ENCODE measurements around the gene SKA2.
"Not testable (repeated sequence)": the region's sequence is repeated elsewhere in the genome, so short reads cannot be mapped to it uniquely, and the experiment has no call there.

SKA2 gene

DNA sequence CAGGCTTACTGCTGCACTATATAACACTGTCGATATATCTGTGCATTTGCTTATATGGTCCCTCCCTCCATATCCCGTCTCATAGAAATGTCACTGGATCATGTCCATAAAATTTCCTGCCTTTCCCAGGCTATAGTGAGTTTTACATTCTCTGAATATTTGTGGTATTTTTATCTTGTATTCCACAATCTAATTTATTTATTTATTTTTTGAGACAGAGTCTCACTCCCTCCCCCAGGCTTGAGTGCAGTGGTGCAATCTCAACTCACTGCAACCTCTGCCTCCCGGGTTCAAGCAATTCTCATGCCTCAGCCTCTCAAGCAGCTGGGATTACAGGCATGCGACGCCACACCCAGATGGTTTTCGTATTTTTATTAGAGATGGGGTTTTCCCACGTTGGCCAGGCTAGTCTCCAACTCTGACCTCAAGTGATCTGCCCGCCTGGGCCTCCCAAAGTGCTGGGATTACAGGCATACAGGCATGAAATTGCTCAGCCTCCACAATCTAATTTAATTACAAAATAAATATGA, 61.2 kb downstream of the SKA2 start:
- peak; percentile 91 for DNase-seq

DNA sequence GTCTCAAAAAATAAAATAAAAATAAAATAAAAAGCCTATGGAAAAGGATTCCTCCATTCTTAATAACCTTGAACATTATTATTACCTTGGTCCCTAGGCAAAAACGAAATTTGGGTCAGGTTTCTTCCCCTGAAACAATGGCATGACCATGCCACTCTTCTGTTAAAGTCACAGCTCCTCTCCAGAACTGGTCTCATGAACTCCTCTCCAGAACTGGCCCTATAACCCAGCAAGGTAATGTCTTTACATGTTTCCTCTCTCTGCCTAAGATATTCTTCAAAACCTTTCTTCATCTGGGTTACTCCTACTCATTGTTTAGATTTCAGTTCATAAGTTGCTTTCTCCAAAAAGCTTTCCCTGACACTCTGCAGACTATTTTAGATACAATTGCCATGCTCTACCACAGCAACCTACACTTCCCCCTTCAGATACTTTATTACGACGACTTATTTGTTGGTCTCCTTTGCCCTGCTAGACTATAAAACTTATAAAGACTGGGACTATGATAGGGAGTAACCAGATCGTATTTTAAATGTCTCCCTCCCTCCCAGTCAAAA, 61.8 kb downstream of the SKA2 start:
- peak; percentile 77 for DNase-seq

DNA sequence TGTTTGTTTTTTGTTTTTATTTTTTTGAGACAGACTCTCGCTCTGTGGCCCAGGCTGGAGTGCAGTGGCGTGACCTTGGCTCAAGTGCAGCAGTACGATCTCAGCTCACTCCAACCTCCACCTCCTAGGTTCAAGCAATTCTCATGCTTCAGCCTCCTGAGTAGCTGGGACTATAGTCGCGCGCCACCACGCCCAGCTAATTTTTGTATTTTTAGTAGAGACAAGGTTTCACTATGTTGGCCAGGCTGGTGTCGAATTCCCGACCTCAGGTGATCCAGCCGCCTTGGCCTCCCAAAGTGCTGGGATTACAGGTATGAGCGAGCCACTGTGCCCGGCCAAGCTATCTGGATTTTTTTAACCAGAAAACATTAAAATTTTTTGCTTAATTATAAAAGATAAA, 64.4 kb downstream of the SKA2 start:
- not testable (repeated sequence) for DNase-seq

DNA sequence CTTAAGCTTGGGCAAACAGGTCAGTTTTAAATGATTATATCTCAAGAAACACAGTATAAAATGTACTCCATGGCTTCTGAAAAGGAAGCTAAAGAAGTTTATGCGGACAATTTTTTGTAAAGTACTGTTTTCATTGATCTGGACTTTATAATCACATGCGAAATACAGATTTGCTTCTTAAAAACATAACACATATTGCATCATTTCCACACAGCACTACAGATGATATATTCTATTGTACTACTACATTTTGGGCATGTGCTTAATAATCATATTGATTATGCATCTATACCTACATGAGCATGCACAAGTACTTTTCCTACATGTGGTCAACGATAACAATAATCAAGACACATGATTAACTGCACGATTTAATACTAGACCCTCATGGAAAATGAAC, 70.8 kb downstream of the SKA2 start:
- no peak for DNase-seq

DNA sequence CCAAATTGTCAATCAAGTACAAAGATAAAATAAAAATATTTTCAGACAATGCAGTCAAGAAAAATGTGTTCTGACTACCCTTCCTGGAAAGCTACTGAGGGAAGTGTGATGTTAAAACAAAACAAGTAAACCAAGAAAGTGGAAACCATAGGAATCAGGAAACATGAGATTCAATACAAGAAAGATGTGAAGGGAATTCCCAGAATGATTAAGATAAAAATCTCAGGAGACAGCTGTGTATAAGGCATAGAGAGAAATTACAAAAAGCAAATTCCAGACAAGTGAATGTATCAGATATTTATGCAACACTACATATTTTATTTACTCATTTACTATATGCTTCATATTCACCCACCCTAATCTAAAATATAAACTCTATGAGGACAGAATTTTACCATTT, 80.5 kb downstream of the SKA2 start:
- DNase-seq, result peak; percentile 36

DNA sequence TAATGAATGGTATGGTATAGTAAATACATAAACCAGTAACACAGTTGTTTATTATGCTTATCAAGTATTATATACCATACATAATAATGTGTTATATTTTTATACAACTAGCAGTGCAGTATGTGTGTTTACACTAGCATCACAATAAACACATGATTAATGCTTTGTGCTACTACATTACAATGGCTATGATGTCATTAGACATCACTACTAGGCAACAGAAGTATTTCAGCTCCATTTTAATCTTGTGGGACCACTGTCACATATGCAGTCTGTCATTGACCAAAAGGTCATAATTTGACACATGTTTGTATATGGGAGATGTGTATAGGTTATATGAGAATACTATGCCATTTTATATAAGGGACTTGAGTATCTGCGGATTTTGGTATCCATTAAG, 81.0 kb downstream of the SKA2 start:
- no peak for DNase-seq

DNA sequence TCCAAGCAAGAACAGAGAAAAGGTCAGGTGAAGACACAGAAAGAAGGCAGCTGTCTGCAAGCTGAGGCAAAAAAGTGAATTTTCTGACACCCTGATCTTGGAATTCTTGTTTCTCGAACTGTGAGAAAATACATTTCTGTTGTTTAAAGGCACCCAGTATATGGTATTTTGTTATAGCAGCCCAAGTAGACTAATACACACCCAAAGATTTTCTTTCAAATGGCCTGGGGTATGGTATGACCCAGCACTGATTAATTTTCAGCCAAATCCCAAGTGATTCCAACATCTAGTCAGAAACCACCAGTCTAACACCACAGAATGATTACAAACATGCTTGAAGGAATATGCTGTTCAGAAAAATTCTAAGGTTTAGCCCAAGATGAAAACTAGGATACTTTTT, 85.1 kb downstream of the SKA2 start:
- no peak for DNase-seq

DNA sequence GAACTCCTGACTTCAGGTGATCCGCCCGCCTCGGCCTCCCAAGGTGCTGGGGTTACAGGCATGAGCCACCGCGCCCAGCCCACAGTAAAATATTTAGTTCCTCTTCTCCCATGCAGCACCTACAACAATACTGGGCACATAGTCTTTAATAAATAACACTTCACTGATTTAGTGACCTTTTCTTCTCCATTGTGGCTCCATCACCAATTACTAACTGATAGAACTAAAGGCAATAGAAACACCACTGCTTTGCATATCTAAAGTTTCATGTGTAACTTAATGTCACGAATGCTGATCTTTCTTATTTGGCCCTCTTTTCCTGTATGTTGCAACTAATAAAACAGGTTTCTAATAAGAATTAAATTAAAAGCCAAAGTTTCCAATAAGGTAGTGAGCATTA, 87.2 kb downstream of the SKA2 start:
- no peak for DNase-seq

DNA sequence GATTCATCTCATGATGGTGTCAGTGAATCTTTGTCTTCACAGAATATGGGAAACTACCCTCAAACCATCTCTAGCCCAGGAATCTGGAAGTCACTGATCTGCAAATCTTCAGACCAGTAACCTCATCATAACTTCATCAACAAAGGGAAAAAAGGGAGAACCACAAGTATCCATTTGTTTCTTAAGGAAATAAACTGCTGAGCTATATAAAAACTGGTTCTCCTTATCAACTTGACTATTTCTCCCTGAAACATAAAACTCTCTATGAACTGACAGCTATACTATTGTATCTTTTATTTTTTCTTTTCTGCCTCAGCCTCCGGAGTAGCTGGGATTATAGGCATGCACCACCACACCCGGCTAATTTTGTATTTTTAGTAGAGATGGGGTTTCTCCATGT, 87.6 kb downstream of the SKA2 start:
- no peak for DNase-seq

DNA sequence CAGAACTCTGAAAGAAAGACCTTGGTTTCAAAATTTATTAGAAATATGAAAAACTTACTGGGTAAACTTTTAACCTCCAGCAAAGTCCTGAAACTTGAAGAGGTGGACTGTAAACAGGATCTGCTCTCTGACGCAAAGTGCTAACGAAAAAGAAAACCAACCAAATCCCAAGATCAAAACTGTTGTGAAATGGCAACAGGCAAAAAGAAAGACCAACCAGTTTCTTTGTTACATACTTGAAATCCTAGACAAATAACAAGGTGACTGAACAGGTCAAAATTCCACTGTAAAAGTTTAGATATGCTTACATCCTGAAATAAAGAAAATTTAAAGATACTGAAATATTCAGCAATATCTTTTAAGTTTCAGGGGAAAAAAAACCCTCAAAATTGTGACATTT, 92.5 kb downstream of the SKA2 start:
- DNase-seq, result no peak

Measured in kidney glomerular epithelial cell (primary cell).